Vagina (tissue), 2 donors: ENCODE results near the gene TTLL8. TPM values are rescaled to one million over a fixed set of nuclear protein-coding genes. Genes with fewer than 3 reads are reported as not detected.
A peak's percentile ranks its signal among the peaks of the same experiment; 100 is the strongest.

Source experiments
- DNase-seq, 2 donors: peaks; one replicate each; pipeline ENCODE4 v3.0.0-alpha.2; 2017; ENCODE audit errors: extremely low spot score in 2 of 2
- H3K27ac ChIP-seq: fragments of 200-600 bp; sonication (generic); one replicate; pipeline ENCODE4 v1.5.1; 2019
- H3K27me3 ChIP-seq: fragments of 200-600 bp; sonication (generic); one replicate; pipeline ENCODE4 v1.5.1; 2019
- H3K36me3 ChIP-seq, 2 donors: fragments of 200-600 bp; sonication (generic); one replicate each; pipeline ENCODE4 v1.5.1; 2017 to 2019
- H3K4me1 ChIP-seq: fragments of 200-600 bp; sonication (generic); one replicate; pipeline ENCODE4 v1.5.1; 2019
- H3K4me3 ChIP-seq, 2 donors: fragments of 200-600 bp; sonication (generic); 1 replicate in 1 of 2; 2 replicates in 1 of 2; pipeline ENCODE4 v1.5.1; 2016 to 2019
- H3K9me3 ChIP-seq: fragments of 200-600 bp; sonication (generic); one replicate; pipeline ENCODE4 v1.5.1; 2019
- POLR2A ChIP-seq, 2 donors: fragments of 450-650 bp; IDR thresholded peaks; one replicate each; pipeline ENCODE4 v1.6.1; 2017; ENCODE audit warnings: antibody characterized with exemption in 2 of 2, mild to moderate bottlenecking in 2 of 2, moderate library complexity in 2 of 2
- POLR2AphosphoS5 ChIP-seq, 2 donors: sonication (generic); formaldehyde crosslinking; IDR thresholded peaks; one replicate each; pipeline ENCODE4 v1.9.0; 2017; ENCODE audit warnings: antibody characterized with exemption in 2 of 2, mild to moderate bottlenecking in 2 of 2, low read depth in 1 of 2; ENCODE audit not compliant: insufficient read depth in 1 of 2
- intact Hi-C: fragments of 100-400 bp; cut with DNase I; formaldehyde crosslinking; loops from one replicate; pipeline ENCODE4 v1.15.1; 2023
- total RNA-seq: library from RNA; depleted of rRNA; stranded (reverse); fragments of >200 nt; gene quantifications from one replicate; pipeline ENCODE4 v1.2.3, GENCODE V29; 2016
- TF ChIP-seq, protein P1 (sequence below), 3 experiments: fragments of 450-650 bp in 2 of 3; fragments of 200-600 bp in 1 of 3; sonication (generic) in 1 of 3; IDR thresholded peaks; one replicate each; pipeline ENCODE4 v1.5.1; 2017 to 2019; ENCODE audit warnings: antibody characterized with exemption in 3 of 3, mild to moderate bottlenecking in 2 of 3, moderate library complexity in 2 of 3

The TTLL8 gene
- total RNA-seq, 1 donor from 2014 or later, result not detected

DNA sequence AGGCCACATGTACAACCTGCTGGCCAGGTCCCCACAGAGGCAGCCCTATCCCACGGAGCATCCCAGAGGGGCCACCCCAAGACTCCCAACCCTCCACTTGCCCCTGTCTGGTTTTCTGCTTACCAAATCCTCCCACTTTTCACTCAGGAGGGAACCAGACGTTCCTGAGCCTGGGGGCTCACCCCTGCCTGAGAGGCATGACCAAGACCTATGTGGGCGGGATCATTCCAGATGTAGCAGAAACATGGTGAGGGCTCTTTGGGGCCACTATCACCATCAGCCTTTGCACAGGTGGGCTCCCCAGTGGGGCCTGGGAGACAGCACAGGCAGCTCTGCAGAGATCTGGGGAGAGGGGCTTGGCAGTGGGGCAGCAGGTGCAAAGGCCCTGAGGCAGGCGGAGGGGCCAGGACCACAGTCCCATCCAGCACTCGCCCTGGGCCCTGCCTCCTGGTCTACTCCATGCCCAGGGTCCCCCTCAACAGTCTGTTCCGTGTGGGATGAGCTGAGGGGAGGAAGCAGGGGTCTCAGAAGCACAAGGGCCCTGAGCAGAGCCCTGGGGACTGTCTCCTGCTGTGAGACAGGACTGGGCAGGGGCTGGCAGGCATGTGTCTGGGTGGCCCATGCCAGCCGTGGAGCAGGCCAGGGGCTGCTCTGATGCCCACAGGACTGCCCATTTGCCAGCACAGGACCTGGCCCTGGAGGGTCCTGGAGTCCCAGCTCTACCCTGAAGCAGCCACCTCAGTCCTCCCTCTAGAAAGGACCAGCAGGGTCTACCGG, 88.2 kb downstream of the TTLL8 start:
- Histone ChIP-seq H3K36me3 (no peaks in the 10 kb centered on the region), H3K27ac (peak overlapping the region; percentile 89), H3K27me3 (no peaks in the 10 kb centered on the region), H3K4me3 (no peak overlapping the region), H3K4me1 (peaks cover 63% of the 10 kb centered on the region), H3K9me3 (no peaks in the 10 kb centered on the region)
- peak in 1 of 2 donors; percentile 92 for DNase-seq
- TF ChIP-seq POLR2A (IDR thresholded peaks at IDR 0.05), result no peak
- no peak for TF ChIP-seq POLR2AphosphoS5 (IDR thresholded peaks at IDR 0.05; ENCODE audit: insufficient read depth in 1 of 2, low read depth in 1 of 2)
- intact Hi-C loops, result loop anchor here (5.0 kb wide), 2 partner anchors 33 to 222 kb away; no protein-coding TSS in a partner anchor

DNA sequence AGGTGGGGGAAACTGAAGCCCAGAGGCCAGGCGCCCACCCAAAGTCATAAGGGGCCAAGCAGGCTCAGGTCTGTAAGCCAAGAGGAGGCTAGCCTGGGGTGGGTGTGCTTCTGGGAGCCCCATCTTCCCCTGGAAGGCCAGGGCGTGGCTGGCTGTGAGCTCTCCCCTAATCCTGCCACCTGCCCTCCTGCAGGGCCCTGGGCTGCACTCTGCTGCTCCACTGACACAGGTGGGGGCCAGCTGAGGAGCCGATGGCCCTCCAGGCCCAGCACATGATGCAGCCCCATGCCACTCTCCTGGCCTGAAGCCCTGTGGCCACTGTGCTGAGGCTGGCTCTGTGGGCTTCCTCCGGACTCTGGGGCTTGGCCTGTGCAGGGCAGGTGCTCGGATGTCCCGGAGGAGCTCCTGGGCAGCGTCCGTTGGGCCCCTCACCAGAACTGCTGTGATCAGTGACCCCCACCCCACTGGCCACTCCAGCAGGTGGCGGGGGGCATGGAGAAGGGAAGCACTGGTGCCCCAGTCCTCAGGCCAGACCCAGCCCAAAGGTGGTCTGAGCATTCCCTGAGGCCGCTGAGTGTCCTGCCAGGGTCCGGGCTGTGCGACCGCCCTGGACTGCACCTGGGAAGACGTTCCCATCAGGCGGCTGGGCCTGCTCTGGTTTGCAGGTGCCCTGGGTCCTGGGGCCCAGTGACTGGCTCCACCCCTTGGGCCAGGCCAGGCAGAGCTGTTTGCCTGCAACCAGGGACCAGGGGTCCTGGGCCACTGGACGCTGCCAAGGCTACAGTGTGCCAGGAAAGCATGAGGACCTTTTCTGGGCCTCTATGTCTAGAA, 89.1 kb downstream of the TTLL8 start:
- H3K4me1 ChIP-seq, result peaks cover 72% of the 10 kb centered on the region
- no peaks in the 10 kb centered on the region for H3K27me3 ChIP-seq
- DNase-seq, result peak in 1 of 2 donors; percentile 85
- peak overlapping the region; percentile 89 for H3K27ac ChIP-seq
- H3K36me3 ChIP-seq, result peaks cover 0 to 4% of the 10 kb centered on the region in 2 donors
- intact Hi-C loops, result loop anchor here (5.0 kb wide), 1 partner anchor 223 kb away; no protein-coding TSS in a partner anchor
- H3K4me3 ChIP-seq, result no peak overlapping the region
- no peaks in the 10 kb centered on the region for H3K9me3 ChIP-seq
- TF ChIP-seq POLR2AphosphoS5 (IDR thresholded peaks at IDR 0.05; ENCODE audit: insufficient read depth in 1 of 2, low read depth in 1 of 2) (no peak), POLR2A (IDR thresholded peaks at IDR 0.05) (no peak)
- TF ChIP-seq, protein P1, sequence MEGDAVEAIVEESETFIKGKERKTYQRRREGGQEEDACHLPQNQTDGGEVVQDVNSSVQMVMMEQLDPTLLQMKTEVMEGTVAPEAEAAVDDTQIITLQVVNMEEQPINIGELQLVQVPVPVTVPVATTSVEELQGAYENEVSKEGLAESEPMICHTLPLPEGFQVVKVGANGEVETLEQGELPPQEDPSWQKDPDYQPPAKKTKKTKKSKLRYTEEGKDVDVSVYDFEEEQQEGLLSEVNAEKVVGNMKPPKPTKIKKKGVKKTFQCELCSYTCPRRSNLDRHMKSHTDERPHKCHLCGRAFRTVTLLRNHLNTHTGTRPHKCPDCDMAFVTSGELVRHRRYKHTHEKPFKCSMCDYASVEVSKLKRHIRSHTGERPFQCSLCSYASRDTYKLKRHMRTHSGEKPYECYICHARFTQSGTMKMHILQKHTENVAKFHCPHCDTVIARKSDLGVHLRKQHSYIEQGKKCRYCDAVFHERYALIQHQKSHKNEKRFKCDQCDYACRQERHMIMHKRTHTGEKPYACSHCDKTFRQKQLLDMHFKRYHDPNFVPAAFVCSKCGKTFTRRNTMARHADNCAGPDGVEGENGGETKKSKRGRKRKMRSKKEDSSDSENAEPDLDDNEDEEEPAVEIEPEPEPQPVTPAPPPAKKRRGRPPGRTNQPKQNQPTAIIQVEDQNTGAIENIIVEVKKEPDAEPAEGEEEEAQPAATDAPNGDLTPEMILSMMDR (IDR thresholded peaks at IDR 0.05), result no peak

Other genes starting within 250 kb of the TTLL8 start
- gene BRD1, start 230.4 kb downstream of the TTLL8 start, total RNA-seq, result 35.1 TPM
- gene ZBED4, start 204.5 kb downstream of the TTLL8 start, total RNA-seq, result 9.1 TPM
- gene ALG12, start 139.9 kb downstream of the TTLL8 start, total RNA-seq, result 21.4 TPM
- 34.4 TPM for gene CRELD2, start 139.7 kb downstream of the TTLL8 start, total RNA-seq
- 97.2 TPM for gene PIM3, start 97.5 kb downstream of the TTLL8 start, total RNA-seq
- not detected for gene IL17REL, start 45.5 kb downstream of the TTLL8 start, total RNA-seq
- 29.2 TPM for gene MLC1, start 27.1 kb upstream of the TTLL8 start, total RNA-seq
- 0.98 TPM for gene MOV10L1, start 31.7 kb upstream of the TTLL8 start, total RNA-seq
- gene PANX2, start 112.4 kb upstream of the TTLL8 start, total RNA-seq, result 4.2 TPM
- gene TRABD, start 127.6 kb upstream of the TTLL8 start, total RNA-seq, result 40.3 TPM
- gene SELENOO, start 142.7 kb upstream of the TTLL8 start, total RNA-seq, result 39.0 TPM
- 45.4 TPM for gene TUBGCP6, start 186.7 kb upstream of the TTLL8 start, total RNA-seq
- 29.2 TPM for gene HDAC10, start 193.0 kb upstream of the TTLL8 start, total RNA-seq
- 15.0 TPM for gene MAPK12, start 203.4 kb upstream of the TTLL8 start, total RNA-seq
- gene MAPK11, start 212.1 kb upstream of the TTLL8 start, total RNA-seq, result 7.4 TPM
- gene PLXNB2, start 249.3 kb upstream of the TTLL8 start, total RNA-seq, result 180 TPM